ENCODE results near the gene JAK1.

GRCh38 chr1:64929221-64929620, 37.1 kb downstream of the JAK1 start:
- TF ChIP-seq POLR2A (IDR thresholded peaks at IDR 0.05; ENCODE audit: low read depth, low read length) (no peak), TAF1 (IDR thresholded peaks at IDR 0.05; ENCODE audit: low read depth, low read length) (no peak), POLR2AphosphoS5 (IDR thresholded peaks at IDR 0.05; ENCODE audit: low read depth, low read length) (no peak), PAX5 (IDR thresholded peaks at IDR 0.05; ENCODE audit: insufficient read depth, low read length, severe bottlenecking) (no peak)

Measured in GM12891 (cell line).